Suprapubic skin (tissue), 4 donors: ENCODE measurements around the gene BCHE.

Source experiments
- EP300 ChIP-seq: sonication (generic); formaldehyde crosslinking; IDR thresholded peaks from one replicate; pipeline ENCODE4 v1.6.1; 2017; ENCODE audit warnings: antibody characterized with exemption
- POLR2A ChIP-seq, 2 donors: fragments of 450-650 bp; IDR thresholded peaks; one replicate each; pipeline ENCODE4 v1.6.1; 2017; ENCODE audit warnings: antibody characterized with exemption in 2 of 2, mild to moderate bottlenecking in 2 of 2, moderate library complexity in 2 of 2
- POLR2AphosphoS5 ChIP-seq, 3 donors: sonication (generic); formaldehyde crosslinking; IDR thresholded peaks; one replicate each; pipeline ENCODE4 v1.6.1; 2017; ENCODE audit warnings: antibody characterized with exemption in 3 of 3
- TF ChIP-seq, protein P1 (sequence below), 2 donors: fragments of 200-600 bp in 1 of 2; fragments of 450-650 bp in 1 of 2; sonication (generic) in 1 of 2; IDR thresholded peaks; one replicate each; pipeline ENCODE4 v1.5.1; 2016 to 2019; ENCODE audit warnings: antibody characterized with exemption in 2 of 2, mild to moderate bottlenecking in 1 of 2, moderate library complexity in 1 of 2

DNA sequence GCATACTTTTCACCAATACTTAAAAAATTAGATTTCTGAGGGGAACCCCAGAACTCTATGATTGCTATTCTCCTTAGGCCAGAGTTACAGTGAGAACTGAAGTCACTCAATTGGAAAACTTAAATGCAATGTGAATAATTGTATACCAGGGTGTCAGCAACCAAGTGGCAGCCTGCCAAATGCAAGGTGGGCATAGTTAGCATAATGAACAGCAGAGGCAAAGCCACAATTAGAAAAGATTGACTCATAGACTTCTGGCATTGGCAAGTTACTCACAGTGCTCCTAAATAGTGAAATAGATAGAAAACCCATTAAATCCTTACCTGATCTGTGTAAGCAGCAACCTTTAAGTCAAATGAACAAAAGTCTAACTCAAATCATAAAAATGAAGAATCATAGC, 94.9 kb downstream of the BCHE start:
- TF ChIP-seq, protein P1, sequence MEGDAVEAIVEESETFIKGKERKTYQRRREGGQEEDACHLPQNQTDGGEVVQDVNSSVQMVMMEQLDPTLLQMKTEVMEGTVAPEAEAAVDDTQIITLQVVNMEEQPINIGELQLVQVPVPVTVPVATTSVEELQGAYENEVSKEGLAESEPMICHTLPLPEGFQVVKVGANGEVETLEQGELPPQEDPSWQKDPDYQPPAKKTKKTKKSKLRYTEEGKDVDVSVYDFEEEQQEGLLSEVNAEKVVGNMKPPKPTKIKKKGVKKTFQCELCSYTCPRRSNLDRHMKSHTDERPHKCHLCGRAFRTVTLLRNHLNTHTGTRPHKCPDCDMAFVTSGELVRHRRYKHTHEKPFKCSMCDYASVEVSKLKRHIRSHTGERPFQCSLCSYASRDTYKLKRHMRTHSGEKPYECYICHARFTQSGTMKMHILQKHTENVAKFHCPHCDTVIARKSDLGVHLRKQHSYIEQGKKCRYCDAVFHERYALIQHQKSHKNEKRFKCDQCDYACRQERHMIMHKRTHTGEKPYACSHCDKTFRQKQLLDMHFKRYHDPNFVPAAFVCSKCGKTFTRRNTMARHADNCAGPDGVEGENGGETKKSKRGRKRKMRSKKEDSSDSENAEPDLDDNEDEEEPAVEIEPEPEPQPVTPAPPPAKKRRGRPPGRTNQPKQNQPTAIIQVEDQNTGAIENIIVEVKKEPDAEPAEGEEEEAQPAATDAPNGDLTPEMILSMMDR (IDR thresholded peaks at IDR 0.05), result no peak
- TF ChIP-seq POLR2A (IDR thresholded peaks at IDR 0.05) (no peak), EP300 (no peak), POLR2AphosphoS5 (IDR thresholded peaks at IDR 0.05) (no peak)
